ENCODE measurements around the gene MAPK8IP1. TPM values are rescaled to one million over a fixed set of nuclear protein-coding genes. Genes with fewer than 3 reads are reported as not detected.

The MAPK8IP1 gene
- total RNA-seq, 4 donors from 2014 or later, result 3.6 to 8.0 (median 4.5) TPM

DNA sequence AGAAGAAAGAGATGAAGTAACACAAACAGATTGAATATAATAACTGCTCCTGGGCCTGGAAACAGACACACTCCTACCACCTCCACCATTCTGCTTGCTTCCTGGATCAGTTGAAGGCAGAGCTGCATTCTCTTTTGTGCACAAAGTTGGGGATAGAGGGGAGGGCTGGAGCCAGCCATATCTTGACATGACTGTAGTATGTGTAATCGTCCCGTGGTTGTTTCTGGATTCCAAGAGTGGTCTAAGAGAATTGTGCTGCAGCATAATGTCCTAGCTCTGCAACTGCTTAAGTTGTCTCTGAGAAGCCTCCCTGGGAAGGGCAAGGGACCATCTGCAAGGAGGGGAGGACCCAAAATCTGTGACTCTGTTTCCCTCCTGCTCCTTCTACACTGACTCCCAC is 35.0 kb upstream of the MAPK8IP1 start:
- WGBS, result 44% methylated on average over 2 of the region's 2 CpGs

DNA sequence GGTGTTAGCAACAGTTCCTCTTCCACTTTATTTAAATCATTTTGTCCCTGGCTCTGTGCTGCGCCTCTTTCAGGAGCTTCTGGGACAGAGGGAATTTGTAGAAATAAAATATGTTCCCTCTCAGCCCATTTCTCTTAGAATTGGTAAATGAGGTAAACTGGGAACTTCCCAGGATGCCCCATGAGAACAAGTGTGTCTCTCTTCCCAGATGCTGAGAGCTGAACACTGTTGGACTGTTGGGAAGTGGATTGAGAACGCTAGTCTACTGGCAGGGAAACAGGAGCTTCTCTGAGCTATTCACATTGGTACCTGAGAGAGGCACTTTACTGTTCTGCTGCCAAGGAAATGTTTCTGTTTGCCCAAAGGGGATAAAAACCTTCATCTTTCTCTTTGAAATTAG is 34.2 kb upstream of the MAPK8IP1 start:
- no peaks in the 10 kb centered on the region for H3K9me3 ChIP-seq
- H3K27me3 ChIP-seq, result no peaks in the 10 kb centered on the region
- 58% methylated on average over 2 of the region's 2 CpGs for WGBS
- peaks cover 4% of the 10 kb centered on the region for H3K36me3 ChIP-seq
- no peak for TF ChIP-seq POLR2A (IDR thresholded peaks at IDR 0.05)
- no peak for TF ChIP-seq EP300 (IDR thresholded peaks at IDR 0.05)
- no peak for TF ChIP-seq POLR2AphosphoS5 (IDR thresholded peaks at IDR 0.05)
- TF ChIP-seq, protein P1, sequence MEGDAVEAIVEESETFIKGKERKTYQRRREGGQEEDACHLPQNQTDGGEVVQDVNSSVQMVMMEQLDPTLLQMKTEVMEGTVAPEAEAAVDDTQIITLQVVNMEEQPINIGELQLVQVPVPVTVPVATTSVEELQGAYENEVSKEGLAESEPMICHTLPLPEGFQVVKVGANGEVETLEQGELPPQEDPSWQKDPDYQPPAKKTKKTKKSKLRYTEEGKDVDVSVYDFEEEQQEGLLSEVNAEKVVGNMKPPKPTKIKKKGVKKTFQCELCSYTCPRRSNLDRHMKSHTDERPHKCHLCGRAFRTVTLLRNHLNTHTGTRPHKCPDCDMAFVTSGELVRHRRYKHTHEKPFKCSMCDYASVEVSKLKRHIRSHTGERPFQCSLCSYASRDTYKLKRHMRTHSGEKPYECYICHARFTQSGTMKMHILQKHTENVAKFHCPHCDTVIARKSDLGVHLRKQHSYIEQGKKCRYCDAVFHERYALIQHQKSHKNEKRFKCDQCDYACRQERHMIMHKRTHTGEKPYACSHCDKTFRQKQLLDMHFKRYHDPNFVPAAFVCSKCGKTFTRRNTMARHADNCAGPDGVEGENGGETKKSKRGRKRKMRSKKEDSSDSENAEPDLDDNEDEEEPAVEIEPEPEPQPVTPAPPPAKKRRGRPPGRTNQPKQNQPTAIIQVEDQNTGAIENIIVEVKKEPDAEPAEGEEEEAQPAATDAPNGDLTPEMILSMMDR (IDR thresholded peaks at IDR 0.05), result no peak
- H3K4me3 ChIP-seq, result no peak overlapping the region
- no peak overlapping the region for H3K27ac ChIP-seq
- peaks cover 85% of the 10 kb centered on the region for H3K4me1 ChIP-seq
- no peak for DNase-seq (ENCODE audit: low spot score in 2 of 2)

More for the DNA sequence above, 35.0 kb upstream of the MAPK8IP1 start:
- no peak for DNase-seq (ENCODE audit: low spot score in 2 of 2)
- H3K27me3 ChIP-seq, result no peaks in the 10 kb centered on the region
- no peak overlapping the region for H3K4me3 ChIP-seq
- TF ChIP-seq EP300 (IDR thresholded peaks at IDR 0.05) (no peak), POLR2A (IDR thresholded peaks at IDR 0.05) (no peak), POLR2AphosphoS5 (IDR thresholded peaks at IDR 0.05) (no peak)
- TF ChIP-seq, protein P1 (IDR thresholded peaks at IDR 0.05), result no peak
- H3K4me1 ChIP-seq, result peaks cover 81% of the 10 kb centered on the region
- no peaks in the 10 kb centered on the region for H3K36me3 ChIP-seq
- no peak overlapping the region for H3K27ac ChIP-seq
- no peaks in the 10 kb centered on the region for H3K9me3 ChIP-seq

- no peak for TF ChIP-seq POLR2A (IDR thresholded peaks at IDR 0.05)
- TF ChIP-seq POLR2AphosphoS5 (IDR thresholded peaks at IDR 0.05), result no peak
- no peak for TF ChIP-seq EP300 (IDR thresholded peaks at IDR 0.05)
- TF ChIP-seq, protein P1 (IDR thresholded peaks at IDR 0.05), result no peak
- H3K4me3 ChIP-seq, result no peak overlapping the region
- H3K4me1 ChIP-seq, result peaks cover 87% of the 10 kb centered on the region
- H3K27ac ChIP-seq, result peak overlapping the region; percentile 52
- no peaks in the 10 kb centered on the region for H3K9me3 ChIP-seq
- WGBS, result 51% methylated on average over 4 of the region's 4 CpGs
- no peak for DNase-seq (ENCODE audit: low spot score in 2 of 2)
- H3K27me3 ChIP-seq, result no peaks in the 10 kb centered on the region
- H3K36me3 ChIP-seq, result peaks cover 12% of the 10 kb centered on the region
Measured at GRCh38 chr11:45852018-45852711, 33.3 kb upstream of the MAPK8IP1 start.

DNA sequence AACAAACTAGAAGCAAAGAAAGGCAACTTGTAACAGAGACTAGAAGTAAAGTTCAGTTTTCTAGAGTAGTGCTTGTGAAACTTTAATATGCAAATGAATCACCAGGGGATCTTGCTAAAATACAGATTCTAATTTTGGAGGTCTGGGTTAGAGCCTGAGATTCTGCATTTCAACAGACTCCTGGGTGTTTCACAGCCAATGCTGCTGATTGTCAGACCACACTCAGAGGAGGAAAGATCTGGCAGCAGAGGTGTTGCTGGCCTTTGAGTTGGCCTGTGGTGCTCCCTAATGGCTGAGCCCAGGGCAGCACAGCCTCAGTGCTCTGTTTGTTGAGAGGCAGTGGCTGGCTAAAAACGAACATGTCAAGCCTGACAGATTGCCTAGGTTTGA is 32.7 kb upstream of the MAPK8IP1 start:
- no peak overlapping the region for H3K4me3 ChIP-seq
- no peak for DNase-seq (ENCODE audit: low spot score in 2 of 2)
- no peaks in the 10 kb centered on the region for H3K27me3 ChIP-seq
- peaks cover 93% of the 10 kb centered on the region for H3K4me1 ChIP-seq
- H3K27ac ChIP-seq, result peak overlapping the region; percentile 52
- WGBS, result 43% methylated on average over 1 of the region's 1 CpG
- TF ChIP-seq POLR2AphosphoS5 (IDR thresholded peaks at IDR 0.05), result no peak
- TF ChIP-seq, protein P1 (IDR thresholded peaks at IDR 0.05), result no peak
- TF ChIP-seq EP300 (IDR thresholded peaks at IDR 0.05), result no peak
- no peak for TF ChIP-seq POLR2A (IDR thresholded peaks at IDR 0.05)
- H3K9me3 ChIP-seq, result no peaks in the 10 kb centered on the region
- peaks cover 14% of the 10 kb centered on the region for H3K36me3 ChIP-seq

DNA sequence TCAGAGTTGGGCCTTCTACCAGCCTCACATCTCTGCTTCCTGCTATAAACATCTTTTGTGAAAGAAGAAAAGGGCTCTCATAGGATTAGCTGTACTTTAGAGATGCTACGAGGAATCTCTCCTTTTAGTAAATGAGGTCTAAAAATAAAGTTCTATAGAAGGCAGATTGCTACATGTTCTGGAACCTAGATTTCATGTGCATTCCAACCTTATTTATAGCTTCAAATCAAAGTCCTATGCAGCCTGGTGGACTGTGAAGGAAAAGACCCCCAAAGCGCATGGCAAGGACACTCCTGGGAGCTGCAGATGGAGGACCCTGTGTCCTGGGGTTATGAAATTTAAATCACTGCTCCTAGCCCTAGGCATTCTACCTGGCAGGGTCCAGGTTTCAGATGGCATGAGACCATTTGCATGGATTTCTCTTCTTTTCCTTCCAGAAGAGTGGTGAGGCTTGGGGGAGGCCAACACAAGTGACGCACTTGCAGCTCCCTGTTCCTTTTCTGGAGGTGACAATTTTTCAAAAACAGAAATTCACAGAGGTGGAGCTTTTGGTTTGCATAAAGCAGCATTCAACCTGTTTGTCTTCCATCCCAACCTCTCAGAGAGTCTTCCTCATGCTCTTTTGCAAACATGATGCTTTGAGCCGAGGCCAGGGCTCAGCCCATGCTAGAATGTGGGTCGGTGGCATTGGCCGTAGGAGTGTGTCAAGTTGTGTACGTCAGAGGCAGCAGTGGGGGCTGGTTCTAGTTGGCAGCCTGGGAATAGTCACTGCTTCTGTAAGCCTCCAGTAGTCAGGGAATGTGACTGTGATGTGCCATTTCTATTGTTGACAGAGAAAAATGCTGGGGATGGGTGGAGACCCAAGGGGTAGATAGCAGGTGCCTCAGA is 31.9 kb upstream of the MAPK8IP1 start:
- no peak for DNase-seq (ENCODE audit: low spot score in 2 of 2)
- H3K4me1 ChIP-seq, result peaks cover 96% of the 10 kb centered on the region
- peak overlapping the region; percentile 5 for H3K27ac ChIP-seq
- H3K27me3 ChIP-seq, result no peaks in the 10 kb centered on the region
- H3K4me3 ChIP-seq, result no peak overlapping the region
- 70% methylated on average over 7 of the region's 7 CpGs for WGBS
- H3K9me3 ChIP-seq, result no peaks in the 10 kb centered on the region
- TF ChIP-seq POLR2A (IDR thresholded peaks at IDR 0.05) (no peak), POLR2AphosphoS5 (IDR thresholded peaks at IDR 0.05) (no peak), EP300 (IDR thresholded peaks at IDR 0.05) (no peak)
- TF ChIP-seq, protein P1 (IDR thresholded peaks at IDR 0.05), result no peak
- peaks cover 14% of the 10 kb centered on the region for H3K36me3 ChIP-seq

Data from suprapubic skin (tissue), 4 donors.